IMR-90 (cell line): ENCODE results near the gene TRMT11. TPM values are rescaled to one million over a fixed set of nuclear protein-coding genes. Genes with fewer than 3 reads are reported as not detected.

Experiments
- ATAC-seq: fragments of 200-7000 bp; cut with Tn5 transposase; 2 replicates; pipeline ENCODE4 v1.9.1; 2020; ENCODE audit warnings: low read depth, mild to moderate bottlenecking, moderate library complexity
- BruUV-seq: library from RNA; stranded (reverse); fragments of 400-500 nt; replicated peaks from 2 replicates; lab custom pipeline; 2021; lab: Mats Ljungman, UMichigan
- CTCF ChIA-PET: fragments of 300-600 bp; formaldehyde crosslinking; extraction: SDS; loops from one replicate; lab custom pipeline; 2021; ENCODE audit warnings: antibody characterized with exemption; lab: Yijun Ruan, JAX
- POLR2A ChIA-PET: fragments of 300-600 bp; sonication (Branson Sonifier 250); formaldehyde crosslinking; loops from one replicate; lab custom pipeline; 2022; ENCODE audit warnings: antibody characterized with exemption; ENCODE audit not compliant: unreplicated experiment; lab: Charles Lee
- DNase-seq: peaks from one replicate; pipeline ENCODE4 v3.0.0; 2013
- H2AFZ ChIP-seq: replicated peaks from 2 replicates; pipeline ENCODE3; 2013; ENCODE audit warnings: low read length, mild to moderate bottlenecking; ENCODE audit not compliant: poor library complexity
- H2AK5ac ChIP-seq: 2 replicates; pipeline ENCODE4 v1.6.1; 2013; ENCODE audit warnings: low read depth, low read length, inconsistent platforms
- H2AK9ac ChIP-seq: replicated peaks from 2 replicates; pipeline ENCODE3; 2013; ENCODE audit warnings: mild to moderate bottlenecking, low read depth, low read length, moderate library complexity; ENCODE audit not compliant: poor library complexity
- H2BK120ac ChIP-seq: 2 replicates; pipeline ENCODE4 v1.6.1; 2013; ENCODE audit warnings: low read depth, low read length, inconsistent platforms
- H2BK15ac ChIP-seq: 3 replicates; pipeline ENCODE4 v1.6.1; 2013; ENCODE audit warnings: low read depth, low read length, inconsistent platforms
- H2BK20ac ChIP-seq: 2 replicates; pipeline ENCODE4 v1.6.1; 2013; ENCODE audit warnings: low read depth, mild to moderate bottlenecking, inconsistent platforms, low read length, moderate library complexity
- H2BK5ac ChIP-seq: 2 replicates; pipeline ENCODE4 v1.6.1; 2013; ENCODE audit warnings: mild to moderate bottlenecking, low read depth, low read length, inconsistent platforms; ENCODE audit not compliant: poor library complexity, severe bottlenecking
- H3K14ac ChIP-seq: replicated peaks from 2 replicates; pipeline ENCODE4 v1.6.1; 2013; ENCODE audit warnings: low read depth, low read length, inconsistent platforms
- H3K18ac ChIP-seq: 2 replicates; pipeline ENCODE4 v1.6.1; 2013; ENCODE audit warnings: low read depth, low read length, control low read depth
- H3K23ac ChIP-seq: 2 replicates; pipeline ENCODE4 v1.6.1; 2013; ENCODE audit warnings: low read depth, low read length, inconsistent platforms
- H3K27ac ChIP-seq: 2 replicates; pipeline ENCODE4 v1.5.1; 2013; ENCODE audit warnings: mild to moderate bottlenecking, control low read depth, low read length; ENCODE audit not compliant: insufficient read depth
- H3K27me3 ChIP-seq: 2 replicates; pipeline ENCODE4 v1.6.1; 2013; ENCODE audit warnings: low read length; ENCODE audit not compliant: control insufficient read depth, insufficient read depth
- H3K36me3 ChIP-seq: 2 replicates; pipeline ENCODE4 v1.6.1; 2013; ENCODE audit warnings: low read length, mixed read lengths; ENCODE audit not compliant: control insufficient read depth, insufficient read depth
- H3K4ac ChIP-seq: 2 replicates; pipeline ENCODE4 v1.6.1; 2013; ENCODE audit warnings: low read depth, low read length, inconsistent platforms
- H3K4me1 ChIP-seq: 2 replicates; pipeline ENCODE4 v1.6.1; 2013; ENCODE audit warnings: low read length, mixed read lengths; ENCODE audit not compliant: control insufficient read depth, insufficient read depth
- H3K4me2 ChIP-seq: 2 replicates; pipeline ENCODE4 v1.6.1; 2013; ENCODE audit warnings: low read depth, mild to moderate bottlenecking, control low read depth, low read length, moderate library complexity
- H3K4me3 ChIP-seq: 2 replicates; pipeline ENCODE4 v1.5.1; 2013; ENCODE audit warnings: low read depth, mild to moderate bottlenecking, control low read depth, low read length, moderate library complexity; ENCODE audit not compliant: insufficient read depth
- H3K56ac ChIP-seq: 2 replicates; pipeline ENCODE4 v1.6.1; 2013; ENCODE audit warnings: low read length, inconsistent platforms; ENCODE audit not compliant: insufficient read depth; ENCODE audit errors: extremely low read depth
- H3K79me1 ChIP-seq, 2 experiments: 2 replicates each; pipeline ENCODE4 v1.6.1; 2013; ENCODE audit warnings: low read length in 2 of 2, inconsistent platforms in 1 of 2, low read depth in 1 of 2
- H3K9ac ChIP-seq: 2 replicates; pipeline ENCODE4 v1.6.1; 2013; ENCODE audit warnings: low read depth, low read length, control low read depth
- H3K9me1 ChIP-seq: 2 replicates; pipeline ENCODE4 v1.6.1; 2013; ENCODE audit warnings: low read length, inconsistent platforms; ENCODE audit not compliant: insufficient read depth
- H3K9me3 ChIP-seq: 2 replicates; pipeline ENCODE4 v1.6.1; 2013; ENCODE audit warnings: low read length; ENCODE audit not compliant: control insufficient read depth, insufficient read depth
- H4K20me1 ChIP-seq: 2 replicates; pipeline ENCODE4 v1.6.1; 2013; ENCODE audit warnings: low read length, inconsistent platforms; ENCODE audit not compliant: insufficient read depth
- H4K5ac ChIP-seq: 2 replicates; pipeline ENCODE4 v1.6.1; 2013; ENCODE audit warnings: mild to moderate bottlenecking, low read depth, low read length, control low read depth
- H4K8ac ChIP-seq, 2 experiments: 2 replicates each; pipeline ENCODE4 v1.6.1; 2013; ENCODE audit warnings: low read depth in 2 of 2, low read length in 2 of 2, control low read depth in 1 of 2, inconsistent platforms in 1 of 2
- H4K91ac ChIP-seq: 2 replicates; pipeline ENCODE4 v1.6.1; 2013; ENCODE audit warnings: low read depth, low read length, inconsistent platforms; ENCODE audit not compliant: insufficient read depth
- CEBPB ChIP-seq: IDR thresholded peaks from 2 replicates; pipeline ENCODE4 v1.6.1; 2012; ENCODE audit warnings: low read depth, low read length, improper control_type of control experiment
- MAFK ChIP-seq: IDR thresholded peaks from 2 replicates; pipeline ENCODE4 v1.6.1; 2012; ENCODE audit warnings: low read depth, low read length, improper control_type of control experiment
- MAZ ChIP-seq: IDR thresholded peaks from 2 replicates; pipeline ENCODE4 v1.6.1; 2012; ENCODE audit warnings: low read depth, mild to moderate bottlenecking, low read length, improper control_type of control experiment, moderate library complexity, borderline replicate concordance
- POLR2A ChIP-seq: IDR thresholded peaks from 2 replicates; pipeline ENCODE4 v1.6.1; 2012; ENCODE audit warnings: mild to moderate bottlenecking, low read depth, low read length
- RCOR1 ChIP-seq: IDR thresholded peaks from 2 replicates; pipeline ENCODE4 v1.6.1; 2012; ENCODE audit warnings: mild to moderate bottlenecking, low read length, improper control_type of control experiment; ENCODE audit not compliant: insufficient replicate concordance
- SMC3 ChIP-seq: fragments of 150-350 bp; IDR thresholded peaks from 2 replicates; pipeline ENCODE4 v1.6.1; 2016; ENCODE audit warnings: low read depth, mild to moderate bottlenecking, antibody characterized with exemption, low read length, moderate library complexity
- USF2 ChIP-seq: fragments of 150-350 bp; IDR thresholded peaks from 2 replicates; pipeline ENCODE4 v1.6.1; 2017; ENCODE audit warnings: mild to moderate bottlenecking, antibody characterized with exemption, low read length, low read depth
- WGBS, 2 experiments: methylation state at CpG; one replicate each; pipeline versions ENCODE4 v1.1.5 to v1.1.7; 2013; ENCODE audit warnings: missing lambda C conversion rate in 2 of 2; ENCODE audit not compliant: insufficient read length in 1 of 2; ENCODE audit errors: extremely low coverage in 2 of 2; 5-methylcytosine and 5-hydroxymethylcytosine counted together
- dilution Hi-C: fragments of 300-500 bp; cut with HindIII; formaldehyde crosslinking; loops from one replicate; pipeline ENCODE4 v1.14.3; 2018; ENCODE audit warnings: low sequenced_read_pairs; ENCODE audit not compliant: unreplicated experiment
- in situ Hi-C: fragments of 300-500 bp; cut with MboI; formaldehyde crosslinking; loops from 3 replicates; pipeline ENCODE4 v1.14.3; 2019; ENCODE audit warnings: low sequenced_read_pairs, inconsistent platforms, mixed read lengths
- intact Hi-C: fragments of 100-400 bp; cut with micrococcal nuclease; formaldehyde crosslinking; loops from 2 replicates; pipeline ENCODE4 v1.10.0; 2022
- polyA plus RNA-seq, 3 experiments: library from polyadenylated mRNA; depleted of rRNA; stranded (reverse); fragments of >200 nt; gene quantifications; 2 replicates each; pipeline ENCODE4 v1.2.3, GENCODE V29; 2012; ENCODE audit warnings: low replicate concordance in 1 of 3
- total RNA-seq: library from RNA; depleted of rRNA; stranded (reverse); fragments of >200 nt; gene quantifications from 2 replicates; pipeline ENCODE4 v1.2.3, GENCODE V29; 2012

The TRMT11 gene
- total and polyA plus RNA-seq, 2 of the 4 experiments (the other 2 are of a cell fraction), result 14.3 to 19.0 TPM

- Histone ChIP-seq H3K36me3 (0 out of 2 replicates have a peak, but pooled peaks cover 1% of the 10 kb centered on the region), H3K56ac (no peak overlapping the region), H3K4me2 (no peak overlapping the region), H4K8ac (no peak overlapping the region), H3K18ac (no peak overlapping the region), H2BK120ac (no peak overlapping the region), H3K4me1 (no peaks in the 10 kb centered on the region), H3K27me3 (no peaks in the 10 kb centered on the region), H2AFZ (no peak overlapping the region), H4K5ac (no peak overlapping the region), H2AK9ac (no peak overlapping the region), H3K9me1 (peaks cover 1% of the 10 kb centered on the region; the same call in 1 of the 2 replicates), H3K79me1 (no peaks in the 10 kb centered on the region), H2BK20ac (no peak overlapping the region), H3K14ac (no peak overlapping the region), H2BK15ac (no peak overlapping the region), H3K9me3 (no peaks in the 10 kb centered on the region), H4K91ac (no peak overlapping the region), H3K23ac (no peak overlapping the region), H3K4ac (no peak overlapping the region), H4K20me1 (no peaks in the 10 kb centered on the region), H3K4me3 (no peak overlapping the region), H3K9ac (no peak overlapping the region), H2BK5ac (no peak overlapping the region), H2AK5ac (no peak overlapping the region), H3K27ac (no peak overlapping the region)
- no TSS peak for BruUV-seq
- POLR2A ChIA-PET, result no interaction called here
- intact Hi-C loops (no loop called here), dilution Hi-C loops (no loop called here), in situ Hi-C loops (no loop called here)
- no CpG with 5 or more reads among the region's 4 CpGs for WGBS, 2 experiments
- DNase-seq, result no peak
- CTCF ChIA-PET, result interaction anchor here (0.5 to 1.2 kb wide), 3 partner anchors 9 to 33 kb away, joined by 3 to 4 read pairs (median 3); no protein-coding TSS in a partner anchor
- no peak for ATAC-seq
- no peak for TF ChIP-seq CEBPB
- no peak for TF ChIP-seq MAZ
- TF ChIP-seq POLR2A, result no peak
- TF ChIP-seq MAFK, result no peak
- TF ChIP-seq USF2, result no peak
- TF ChIP-seq SMC3, result no peak
- no peak for TF ChIP-seq RCOR1
Measured at GRCh38 chr6:126055449-126055848, 69.1 kb downstream of the TRMT11 start.
